Smooth muscle cell of bladder (primary cell): ENCODE measurements around the gene NOS3. TPM values are rescaled to one million over a fixed set of nuclear protein-coding genes. Genes with fewer than 3 reads are reported as not detected.

Experiments used
- total RNA-seq: library from RNA; depleted of rRNA; stranded (reverse); fragments of >200 nt; gene quantifications from 2 replicates; pipeline ENCODE4 v1.2.3, GENCODE V29; 2014

NOS3 gene
- 1.3 TPM in 2 replicates for total RNA-seq

DNA sequence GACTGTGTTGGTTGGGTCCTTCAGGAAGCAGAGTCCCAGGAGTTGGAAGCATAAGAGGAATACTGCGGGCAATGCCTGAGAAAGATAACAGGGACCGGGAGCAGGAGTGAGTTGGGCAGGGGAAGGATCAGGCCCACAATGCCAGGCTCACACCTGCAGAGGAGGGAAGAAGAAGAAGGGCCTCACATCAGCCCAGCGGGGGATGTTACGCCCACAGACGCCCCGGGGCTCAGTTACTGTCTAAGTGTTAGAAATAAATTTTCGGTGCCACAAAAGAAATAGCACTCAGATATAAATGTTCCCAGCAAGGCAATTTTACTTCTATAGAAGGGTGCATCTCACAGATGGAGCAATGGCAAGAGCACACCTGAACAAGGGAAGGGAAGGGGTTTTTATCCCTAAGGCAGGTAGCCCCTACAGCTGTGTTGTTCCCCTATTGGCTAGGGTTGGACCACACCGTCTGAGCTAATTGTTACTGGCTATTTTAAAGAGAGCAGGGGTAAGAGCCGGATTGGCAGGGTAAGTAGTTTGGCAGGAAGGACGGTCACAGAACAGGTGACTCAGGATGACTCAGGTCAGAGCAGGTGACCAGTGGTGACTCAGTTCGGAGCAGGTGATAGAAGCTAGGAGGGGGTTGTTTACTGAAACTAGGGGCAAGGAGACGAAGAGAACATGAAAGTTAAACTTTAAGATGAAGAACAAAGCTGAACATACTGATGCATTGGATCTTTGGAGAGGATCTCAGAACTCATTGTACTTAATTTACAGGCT is at the start of gene NOS3:
Gene NOS3 (plus strand): TSS at position 602 of the 771 bp plus-strand sequence. CDS start 2,787 bp downstream, outside the sequence.

GRCh38 chr7:150978126-150978789 is 12.6 kb upstream of the NOS3 start, which contains the start of gene KCNH2:
TSS of gene KCNH2 (minus strand) at chr7:150978321. CDS start at chr7:150977913, 408 bp downstream.

DNA sequence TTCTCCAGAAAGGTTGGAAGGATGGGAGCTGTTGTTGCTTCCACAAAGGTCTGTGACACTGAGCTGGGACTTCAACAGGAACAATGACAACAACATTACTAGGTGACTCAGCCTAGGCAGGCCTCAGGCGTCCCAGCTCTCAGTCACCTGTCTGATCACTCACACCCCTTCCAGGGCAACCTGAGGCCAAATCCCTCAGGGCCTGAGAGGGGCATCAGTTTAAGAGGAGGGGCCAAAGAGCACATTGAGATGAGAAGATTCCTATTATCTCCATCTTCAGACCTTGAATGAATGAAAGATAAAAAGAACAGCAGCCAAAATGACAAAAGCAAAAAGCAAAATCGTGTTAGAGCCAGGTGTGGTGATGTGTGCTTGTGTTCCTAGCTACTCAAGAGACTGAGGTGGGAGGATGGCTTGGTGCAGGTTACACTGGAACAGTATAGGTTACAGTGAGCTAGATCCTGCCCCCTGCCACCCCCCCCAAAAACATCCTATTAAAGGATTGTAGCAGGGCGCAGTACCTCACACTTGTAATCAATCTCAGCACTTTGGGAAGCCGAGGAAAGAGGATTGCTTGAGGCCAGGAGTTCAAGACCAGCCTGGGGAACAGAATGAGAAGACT is 33.7 kb downstream of the NOS3 start, which contains the start of gene ATG9B:
Gene ATG9B (minus strand): TSS at position 60 of the 622 bp plus-strand sequence. CDS start 71 bp downstream, outside the sequence.

DNA sequence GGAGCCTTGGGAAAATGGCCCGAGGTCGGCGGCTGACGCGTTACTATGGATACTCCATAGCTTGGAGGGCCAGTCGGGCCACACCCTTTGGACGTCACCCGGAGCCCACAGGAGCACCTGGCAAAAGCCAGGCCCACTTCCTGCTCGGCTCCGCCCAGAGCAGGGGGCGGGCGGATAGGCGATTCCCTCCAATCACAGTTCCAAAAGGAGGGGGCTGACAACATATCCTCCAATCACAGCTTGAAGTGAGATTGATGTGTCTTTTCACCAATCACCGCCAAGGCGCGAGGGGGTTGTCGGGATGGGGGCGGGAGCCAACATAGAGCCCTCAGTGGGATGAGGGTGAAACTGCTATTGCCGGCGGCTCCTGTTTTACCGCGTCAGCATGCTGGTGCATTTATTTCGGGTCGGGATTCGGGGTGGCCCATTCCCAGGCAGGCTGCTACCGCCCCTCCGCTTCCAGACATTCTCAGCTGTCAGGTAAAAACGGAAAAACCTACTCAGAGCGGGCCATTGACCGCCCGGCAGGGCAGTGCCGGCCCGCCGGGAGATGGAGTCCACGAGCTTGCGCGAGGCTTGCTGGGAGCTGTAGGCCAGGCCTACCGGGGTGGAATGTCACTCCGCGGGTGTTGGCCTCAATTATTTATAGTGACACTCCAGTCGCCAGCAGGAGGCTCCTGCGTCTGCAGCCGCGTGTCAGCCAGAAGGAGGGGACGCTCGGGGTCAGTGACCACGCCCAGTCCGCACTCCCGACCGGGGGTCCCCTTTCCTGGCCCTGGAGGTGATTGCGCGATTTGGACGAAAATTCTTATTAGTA is 37.5 kb downstream of the NOS3 start, which contains the start of gene ABCB8:
Gene ABCB8 (plus strand): TSS at position 320 of the 817 bp plus-strand sequence. CDS start 66 bp downstream, at position 386.

DNA sequence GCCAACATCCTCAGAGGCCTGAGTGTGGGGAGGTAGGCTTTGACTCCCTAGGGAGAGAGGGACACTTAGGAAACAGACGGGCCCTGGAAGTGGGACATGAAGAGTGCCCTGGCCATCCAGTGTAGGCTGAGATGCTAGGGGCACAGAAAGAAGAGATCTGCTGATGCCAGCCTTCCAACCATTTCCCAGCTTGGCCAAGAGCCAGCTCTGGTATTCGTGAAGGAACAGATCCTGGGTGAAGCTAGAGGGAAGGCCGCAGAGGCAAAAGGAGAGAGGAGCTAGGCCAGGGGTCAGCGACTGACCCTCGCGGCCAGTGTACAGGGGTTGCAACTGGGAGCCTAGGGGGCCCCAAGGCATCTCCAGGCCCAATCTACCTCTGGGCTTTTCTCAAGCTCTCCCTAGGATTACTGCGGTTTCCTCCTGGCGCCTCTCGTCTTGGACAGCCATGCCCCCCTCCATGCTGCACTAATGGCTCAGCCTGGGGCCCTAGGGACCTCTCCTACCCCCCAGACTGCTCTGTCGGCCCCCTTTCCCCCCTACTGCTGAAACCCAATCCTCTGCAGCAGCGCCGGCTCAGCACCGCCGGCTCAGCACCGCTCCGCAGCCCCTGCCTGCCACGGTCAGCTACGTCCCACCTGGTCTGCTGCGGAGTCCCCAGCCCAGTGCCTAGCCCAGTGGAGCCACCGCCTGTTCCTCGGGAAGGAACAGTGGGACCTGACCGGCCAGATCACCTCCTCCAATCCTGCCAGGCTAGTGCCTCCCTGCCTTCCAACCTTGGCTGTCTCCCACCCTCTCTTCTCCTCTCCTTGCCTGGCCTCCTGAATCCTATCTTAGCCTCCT is 57.4 kb downstream of the NOS3 start, which contains the start of gene ASIC3:
Gene ASIC3 (plus strand): TSS at position 556 of the 840 bp plus-strand sequence. CDS start 355 bp downstream, outside the sequence.

GRCh38 chr7:151057506-151057988 is 66.7 kb downstream of the NOS3 start, which contains the start of gene CDK5:
TSS of gene CDK5 (minus strand) at chr7:151057897. CDS start at chr7:151057848, 49 bp downstream.

DNA sequence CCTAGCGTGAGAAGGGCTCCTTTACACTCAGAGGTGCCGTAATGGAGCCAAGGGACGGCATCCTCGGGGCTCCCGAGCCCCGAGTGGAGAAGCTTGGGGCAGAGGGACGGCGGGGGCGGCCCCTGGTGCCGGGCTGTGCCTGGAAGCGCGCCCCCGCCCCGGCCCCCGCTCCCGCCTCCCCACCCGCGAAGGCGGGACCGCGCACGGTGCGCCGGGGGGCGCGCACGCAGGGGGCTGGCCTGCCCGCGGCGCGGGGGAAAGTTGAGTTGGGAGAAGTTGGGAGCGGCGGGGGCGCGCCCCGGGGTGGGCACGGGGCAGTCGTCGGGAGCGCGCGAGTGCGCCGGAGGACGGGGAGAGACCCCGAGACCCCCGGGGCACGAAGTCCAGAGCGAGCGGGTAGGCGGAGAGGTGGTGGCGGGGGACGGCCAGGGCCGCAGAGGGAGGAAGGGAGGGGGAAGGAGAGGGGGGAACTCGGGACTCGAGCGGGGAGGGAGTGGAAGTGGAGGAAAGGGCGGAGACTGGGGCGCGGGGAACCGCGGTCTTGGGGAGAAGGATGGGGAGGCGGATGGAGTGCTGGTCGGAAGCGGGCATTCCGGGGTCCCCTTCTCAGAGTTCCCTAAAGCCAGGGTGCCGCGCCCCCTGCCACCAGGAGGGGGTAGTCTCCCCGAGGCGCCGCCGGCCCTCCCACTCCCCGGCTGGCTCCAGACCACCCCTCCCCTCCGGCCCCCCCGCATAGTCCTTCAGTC is 68.7 kb downstream of the NOS3 start, which contains the start of gene SLC4A2:
Gene SLC4A2 (plus strand): TSS at position 223 of the 746 bp plus-strand sequence. CDS start 2,399 bp downstream, outside the sequence.

Other genes with a start within 250 kb of the NOS3 start
- 3.8 and 156 TPM in 2 replicates for gene TMEM176B, start 190.7 kb upstream of the NOS3 start, total RNA-seq
- 1.1 and 70.8 TPM in 2 replicates for gene TMEM176A, start 190.2 kb upstream of the NOS3 start, total RNA-seq
- gene AOC1, start 138.5 kb upstream of the NOS3 start, total RNA-seq = 0.14 TPM in 1 of 2 replicates, not detected in the other
- 0.83 and 1.7 TPM in 2 replicates for gene KCNH2, start 12.7 kb upstream of the NOS3 start, total RNA-seq
- gene ATG9B, start 33.5 kb downstream of the NOS3 start, total RNA-seq = 0.37 TPM in 1 of 2 replicates, not detected in the other
- gene ABCB8, start 37.4 kb downstream of the NOS3 start, total RNA-seq = 19.2 and 24.5 TPM in 2 replicates
- gene ASIC3, start 57.5 kb downstream of the NOS3 start, total RNA-seq = 0.14 and 0.37 TPM in 2 replicates
- gene CDK5, start 66.9 kb downstream of the NOS3 start, total RNA-seq = 26.7 and 30.1 TPM in 2 replicates
- gene SLC4A2, start 68.6 kb downstream of the NOS3 start, total RNA-seq = 58.6 and 78.7 TPM in 2 replicates
- gene FASTK, start 89.8 kb downstream of the NOS3 start, total RNA-seq = 74.5 and 76.1 TPM in 2 replicates
- gene TMUB1, start 92.5 kb downstream of the NOS3 start, total RNA-seq = 13.2 and 17.4 TPM in 2 replicates
- gene AGAP3, start 95.5 kb downstream of the NOS3 start, total RNA-seq = 26.2 and 40.4 TPM in 2 replicates
- gene GBX1, start 176.7 kb downstream of the NOS3 start, total RNA-seq = not detected in 2 replicates
- gene ASB10, start 196.2 kb downstream of the NOS3 start, total RNA-seq = not detected in 2 replicates
- not detected in 2 replicates for gene H2BK1, start 219.5 kb downstream of the NOS3 start, total RNA-seq
- 60.3 and 62.2 TPM in 2 replicates for gene ABCF2, start 236.2 kb downstream of the NOS3 start, total RNA-seq
- gene CHPF2, start 241.5 kb downstream of the NOS3 start, total RNA-seq = 70.1 and 101 TPM in 2 replicates